ENCODE data around the gene STK39.

The STK39 gene

GRCh38 chr2:168210895-168211570, 36.4 kb downstream of the STK39 start:
- FAIRE-seq, result peak; percentile 95

GRCh38 chr2:168210216-168210894, 37.0 kb downstream of the STK39 start:
- DNase-seq (ENCODE audit: insufficient read length, low spot score) (no peak), FAIRE-seq (no peak)
- no peak for TF ChIP-seq POLR2A (IDR thresholded peaks at IDR 0.05; ENCODE audit: low read depth, low read length)

More at GRCh38 chr2:168210895-168211570, 36.4 kb downstream of the STK39 start:
- no peak for TF ChIP-seq POLR2A (IDR thresholded peaks at IDR 0.05; ENCODE audit: low read depth, low read length)
- DNase-seq (ENCODE audit: insufficient read length, low spot score), result peak; percentile 52

- TF ChIP-seq POLR2A (IDR thresholded peaks at IDR 0.05; ENCODE audit: low read depth, low read length), result no peak
- no peak for DNase-seq (ENCODE audit: insufficient read length, low spot score)
- peak; percentile 41 for FAIRE-seq
Observed at GRCh38 chr2:168208652-168209051, 38.7 kb downstream of the STK39 start.

- DNase-seq (ENCODE audit: insufficient read length, low spot score) (no peak), FAIRE-seq (no peak)
- no peak for TF ChIP-seq POLR2A (IDR thresholded peaks at IDR 0.05; ENCODE audit: low read depth, low read length)
Observed at GRCh38 chr2:168207851-168208250, 39.5 kb downstream of the STK39 start.

- DNase-seq (ENCODE audit: insufficient read length, low spot score), result no peak
Observed at GRCh38 chr2:168203762-168204693, 43.4 kb downstream of the STK39 start.

GRCh38 chr2:168201584-168202116, 45.7 kb downstream of the STK39 start:
- DNase-seq (ENCODE audit: insufficient read length, low spot score), result no peak
- no peak for FAIRE-seq
- no peak for TF ChIP-seq POLR2A (IDR thresholded peaks at IDR 0.05; ENCODE audit: low read depth, low read length)

More at GRCh38 chr2:168203762-168204693, 43.4 kb downstream of the STK39 start:
- FAIRE-seq, result no peak
- TF ChIP-seq POLR2A (IDR thresholded peaks at IDR 0.05; ENCODE audit: low read depth, low read length), result no peak

- no peak for FAIRE-seq
- TF ChIP-seq POLR2A (IDR thresholded peaks at IDR 0.05; ENCODE audit: low read depth, low read length), result no peak
- no peak for DNase-seq (ENCODE audit: insufficient read length, low spot score)
Observed at GRCh38 chr2:168200930-168201583, 46.3 kb downstream of the STK39 start.

- no peak for DNase-seq (ENCODE audit: insufficient read length, low spot score)
- peak; percentile 92 for FAIRE-seq
- no peak for TF ChIP-seq POLR2A (IDR thresholded peaks at IDR 0.05; ENCODE audit: low read depth, low read length)
Observed at GRCh38 chr2:168198476-168199207, 48.8 kb downstream of the STK39 start.

- TF ChIP-seq POLR2A (IDR thresholded peaks at IDR 0.05; ENCODE audit: low read depth, low read length), result no peak
- no peak for DNase-seq (ENCODE audit: insufficient read length, low spot score)
- FAIRE-seq, result no peak
Observed at GRCh38 chr2:168196764-168197180, 50.6 kb downstream of the STK39 start.

- DNase-seq (ENCODE audit: insufficient read length, low spot score), result no peak
- TF ChIP-seq POLR2A (IDR thresholded peaks at IDR 0.05; ENCODE audit: low read depth, low read length), result no peak
- no peak for FAIRE-seq
Observed at GRCh38 chr2:168194784-168195522, 52.4 kb downstream of the STK39 start.

- FAIRE-seq (peak; percentile 53), DNase-seq (ENCODE audit: insufficient read length, low spot score) (peak; percentile 30)
- no peak for TF ChIP-seq POLR2A (IDR thresholded peaks at IDR 0.05; ENCODE audit: low read depth, low read length)
Observed at GRCh38 chr2:168192839-168193616, 54.4 kb downstream of the STK39 start.
